HG03439 (cell line): ENCODE data around the gene FUT7.

ENCODE experiments used
- ATAC-seq: cut with Tn5 transposase; IDR thresholded peaks from one replicate; pipeline ENCODE4 v1.9.1; 2021; ENCODE audit warnings: mild to moderate bottlenecking, moderate library complexity; ENCODE audit not compliant: unreplicated experiment

The FUT7 gene

GRCh38 chr9:137019891-137020683, 11.8 kb downstream of the FUT7 start:
- no peak for ATAC-seq

- no peak for ATAC-seq
Observed at GRCh38 chr9:137018761-137019559, 12.9 kb downstream of the FUT7 start.

DNA sequence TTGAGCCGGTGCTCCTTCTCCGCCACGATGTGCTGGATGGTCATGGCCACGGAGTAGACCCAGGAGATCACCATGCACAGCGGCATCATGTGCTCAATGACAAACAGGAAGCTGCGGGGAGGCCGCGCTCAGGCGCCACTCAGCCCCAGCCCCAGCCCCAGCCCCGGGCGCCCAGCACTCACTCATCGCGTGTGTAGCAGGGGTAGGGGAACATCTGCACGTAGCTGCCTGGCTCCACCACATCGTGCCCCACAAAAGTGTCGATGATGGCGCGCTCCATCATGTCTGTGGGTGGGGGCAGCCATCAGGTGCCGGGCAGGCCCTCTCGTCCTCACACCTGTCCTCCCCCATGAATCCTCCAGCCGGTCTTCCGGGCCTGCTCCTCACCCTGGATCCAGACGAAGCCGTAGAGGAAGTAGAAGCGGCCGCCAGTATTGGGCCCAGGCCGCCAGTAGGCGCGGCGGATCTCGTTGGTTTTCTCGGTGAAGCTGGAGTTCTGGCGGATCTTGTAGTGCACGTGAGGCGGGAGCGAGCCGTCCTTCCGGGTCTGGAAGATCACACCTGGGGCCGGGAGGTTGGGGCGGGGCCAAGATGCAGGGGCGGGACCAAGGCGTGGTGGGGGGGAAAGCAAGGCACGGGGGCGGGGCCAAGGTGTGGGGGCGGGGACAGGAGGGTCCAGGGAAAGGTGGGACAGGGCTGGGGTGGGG, 13.9 kb downstream of the FUT7 start:
- no peak for ATAC-seq

GRCh38 chr9:137017071-137017470, 14.8 kb downstream of the FUT7 start:
- no peak for ATAC-seq

- no peak for ATAC-seq
Observed at GRCh38 chr9:137016436-137016835, 15.5 kb downstream of the FUT7 start.

- ATAC-seq = no peak
Observed at GRCh38 chr9:137015976-137016375, 15.9 kb downstream of the FUT7 start.

DNA sequence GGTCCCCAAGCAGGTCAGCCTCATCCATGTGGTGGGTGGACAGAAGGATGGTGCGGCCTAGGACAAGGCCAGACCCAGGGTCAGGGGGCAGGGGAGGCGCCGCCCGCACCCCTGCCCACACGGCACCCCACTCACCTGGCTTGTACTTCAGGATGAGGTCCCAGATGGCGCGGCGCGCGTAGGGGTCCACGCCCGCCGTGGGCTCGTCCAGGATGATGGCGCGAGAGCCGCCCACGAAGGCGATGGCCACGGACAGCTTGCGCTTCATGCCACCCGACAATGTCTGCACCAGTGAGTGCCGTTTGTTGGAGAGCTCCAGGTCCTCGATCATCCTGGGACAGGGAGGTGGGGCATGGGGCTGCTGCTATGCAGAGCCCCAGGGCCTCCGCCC, 16.4 kb downstream of the FUT7 start:
- no peak for ATAC-seq

- no peak for ATAC-seq
Observed at GRCh38 chr9:137014776-137015539, 16.9 kb downstream of the FUT7 start.

DNA sequence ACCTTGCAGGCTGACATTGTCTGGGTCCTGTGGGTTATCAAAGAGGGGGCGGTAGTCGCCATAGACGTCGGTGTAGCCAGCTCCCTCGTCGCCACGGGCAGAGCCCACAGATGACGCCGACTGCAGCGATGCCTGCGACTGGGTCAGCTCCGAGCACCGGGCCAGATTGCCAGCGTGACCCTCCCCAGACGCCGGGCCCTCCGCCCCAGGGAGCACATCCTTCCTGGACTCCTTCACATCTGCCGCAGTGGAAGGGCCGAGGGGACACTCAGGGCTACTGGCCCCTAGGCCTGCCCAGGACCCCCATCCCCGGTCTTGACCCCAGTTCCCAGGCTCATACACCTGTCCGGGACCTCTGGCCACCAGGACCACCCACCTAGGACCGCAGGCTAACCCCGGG, 17.7 kb downstream of the FUT7 start:
- no peak for ATAC-seq

DNA sequence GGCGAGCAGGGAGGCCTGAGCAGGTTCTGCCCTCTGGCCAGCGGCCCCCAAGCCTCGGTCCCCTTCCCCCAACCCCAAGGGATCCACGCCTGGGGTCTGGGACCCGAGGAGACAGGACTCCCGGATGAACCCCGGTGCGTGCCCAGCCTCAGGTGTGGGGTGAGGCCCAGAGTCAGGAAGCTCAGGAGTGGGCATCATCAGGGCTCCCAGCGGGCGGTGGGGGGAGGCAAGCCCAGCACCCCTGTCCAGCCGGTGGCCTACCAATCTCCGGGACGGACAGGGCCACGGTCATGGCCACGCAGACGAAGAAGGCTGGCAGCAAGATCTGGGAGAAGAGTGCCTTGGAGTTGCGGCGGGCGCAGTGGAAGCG, 18.3 kb downstream of the FUT7 start:
- no peak for ATAC-seq

- ATAC-seq = no peak
Observed at GRCh38 chr9:137012694-137013570, 19.0 kb downstream of the FUT7 start.

- ATAC-seq = no peak
Observed at GRCh38 chr9:137011907-137012675, 19.8 kb downstream of the FUT7 start.

DNA sequence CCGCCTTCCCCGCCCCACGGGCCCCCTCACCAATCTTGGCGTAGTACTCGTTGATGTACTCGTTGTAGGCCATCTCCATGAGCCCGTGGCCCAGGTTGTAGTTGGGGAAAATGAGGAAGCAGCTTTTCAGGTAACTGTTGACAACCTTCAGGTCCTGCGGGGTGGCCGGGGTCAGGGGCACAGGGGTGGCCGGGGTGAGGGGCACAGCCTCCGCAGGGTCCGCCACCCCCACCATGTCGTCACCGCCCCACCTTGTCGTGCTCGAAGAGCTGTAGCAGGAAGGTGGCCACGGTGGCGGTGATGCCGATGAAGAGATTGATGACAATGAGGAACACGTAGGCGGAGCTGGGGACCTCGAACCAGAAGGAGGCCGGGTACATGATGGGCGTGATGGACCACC, 20.7 kb downstream of the FUT7 start:
- ATAC-seq = no peak

GRCh38 chr9:137009938-137010732, 21.8 kb downstream of the FUT7 start:
- ATAC-seq = no peak

GRCh38 chr9:137009217-137009616, 22.7 kb downstream of the FUT7 start:
- no peak for ATAC-seq

DNA sequence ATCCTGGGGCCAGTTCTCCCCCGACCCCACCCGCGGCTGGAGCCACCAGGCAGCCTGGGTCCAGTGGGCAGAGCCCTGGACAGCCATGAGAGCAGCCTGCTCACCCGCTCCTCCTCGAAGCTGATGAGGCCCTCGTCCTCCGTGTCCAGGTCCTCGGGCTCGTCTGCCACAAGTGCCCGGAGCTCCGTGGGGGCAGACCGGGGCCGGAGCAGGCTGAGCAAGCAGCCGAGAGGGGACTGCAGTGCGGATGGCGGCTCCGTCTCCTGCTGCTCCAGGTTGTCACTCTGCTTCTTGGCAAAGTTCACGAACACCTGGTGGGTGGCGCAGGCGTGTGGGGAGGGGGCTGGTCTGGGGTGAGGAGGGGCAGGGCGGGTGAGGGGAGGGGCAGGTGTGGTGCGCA, 23.6 kb downstream of the FUT7 start:
- ATAC-seq = no peak

DNA sequence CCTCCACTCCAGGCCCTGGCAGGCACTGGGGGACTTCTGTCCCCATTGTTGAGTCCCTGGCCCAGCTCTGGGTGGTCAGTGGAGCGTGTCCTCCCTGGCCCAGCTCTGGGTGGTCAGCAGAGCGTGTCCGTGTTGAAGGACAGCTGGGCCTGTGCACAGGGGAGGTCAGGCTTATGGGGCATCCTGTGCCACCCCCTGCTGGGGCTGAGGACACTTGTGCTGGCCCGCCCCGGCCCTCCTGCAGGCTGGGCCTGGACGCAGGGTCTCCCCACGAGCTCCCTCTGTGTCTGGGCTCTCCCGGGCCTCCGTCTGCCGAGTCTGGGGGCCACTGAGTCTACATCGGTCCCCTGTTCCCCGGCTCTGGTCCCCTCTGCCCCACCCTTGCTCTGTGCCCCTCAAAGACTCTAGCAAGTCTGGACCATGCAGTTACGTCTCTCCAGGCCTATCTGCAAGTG, 24.0 kb downstream of the FUT7 start:
- no peak for ATAC-seq

DNA sequence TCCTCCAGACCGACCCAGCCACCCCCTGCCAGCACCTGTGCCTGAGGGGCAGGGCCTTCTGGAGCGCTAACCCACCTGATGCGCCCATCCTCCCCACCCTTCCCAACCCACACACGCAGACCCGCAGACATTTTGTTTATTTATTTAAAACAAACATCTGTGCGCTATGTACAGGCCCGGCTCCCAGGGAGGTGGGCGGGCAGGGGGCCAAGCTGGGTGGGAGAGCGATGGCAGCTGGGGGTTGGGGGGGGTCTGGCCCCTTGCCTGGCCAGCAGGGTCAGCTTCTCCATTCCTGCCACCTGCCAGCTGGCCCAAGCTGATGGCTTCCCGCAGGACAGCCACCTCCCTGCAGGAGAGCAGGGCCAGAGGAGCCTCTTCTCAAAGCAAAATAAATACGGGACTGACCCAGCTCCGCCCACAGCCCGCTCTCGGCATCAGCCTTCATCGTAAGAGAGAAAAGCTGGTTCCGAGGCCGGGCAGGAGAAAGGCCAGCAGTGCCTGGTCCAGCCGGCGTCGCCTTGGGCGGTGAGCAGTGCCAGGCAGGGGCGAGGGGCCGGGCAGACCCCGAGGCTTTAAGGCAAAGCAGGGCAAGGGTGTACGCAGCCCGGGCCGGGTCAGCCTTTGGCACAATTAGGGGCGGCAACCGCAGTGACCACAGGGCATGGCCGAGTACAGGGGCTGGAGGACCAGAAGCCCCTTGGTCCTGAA, 24.6 kb downstream of the FUT7 start:
- no peak for ATAC-seq
